ENCODE data around the gene TNIK.

DNA sequence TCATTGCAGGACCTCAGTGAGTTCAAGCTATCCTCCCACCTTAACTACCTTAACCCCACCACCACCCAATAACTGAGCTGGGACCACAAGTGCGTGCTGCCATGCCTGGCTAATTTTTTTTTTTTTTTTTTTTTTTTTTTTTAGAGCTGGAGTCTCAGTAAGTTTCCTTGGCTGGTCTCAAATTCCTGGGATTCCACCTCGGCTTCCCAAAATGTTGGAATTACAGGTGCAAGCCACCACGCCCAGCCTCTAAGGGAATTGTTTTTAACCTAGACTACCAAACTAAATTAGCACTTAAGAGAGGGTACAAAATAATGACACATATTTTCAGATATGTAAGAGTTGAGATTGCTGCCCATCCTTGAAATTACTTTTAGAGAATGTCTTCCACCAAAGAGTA, 4.3 kb upstream of the TNIK start:
- TF ChIP-seq, protein P1, sequence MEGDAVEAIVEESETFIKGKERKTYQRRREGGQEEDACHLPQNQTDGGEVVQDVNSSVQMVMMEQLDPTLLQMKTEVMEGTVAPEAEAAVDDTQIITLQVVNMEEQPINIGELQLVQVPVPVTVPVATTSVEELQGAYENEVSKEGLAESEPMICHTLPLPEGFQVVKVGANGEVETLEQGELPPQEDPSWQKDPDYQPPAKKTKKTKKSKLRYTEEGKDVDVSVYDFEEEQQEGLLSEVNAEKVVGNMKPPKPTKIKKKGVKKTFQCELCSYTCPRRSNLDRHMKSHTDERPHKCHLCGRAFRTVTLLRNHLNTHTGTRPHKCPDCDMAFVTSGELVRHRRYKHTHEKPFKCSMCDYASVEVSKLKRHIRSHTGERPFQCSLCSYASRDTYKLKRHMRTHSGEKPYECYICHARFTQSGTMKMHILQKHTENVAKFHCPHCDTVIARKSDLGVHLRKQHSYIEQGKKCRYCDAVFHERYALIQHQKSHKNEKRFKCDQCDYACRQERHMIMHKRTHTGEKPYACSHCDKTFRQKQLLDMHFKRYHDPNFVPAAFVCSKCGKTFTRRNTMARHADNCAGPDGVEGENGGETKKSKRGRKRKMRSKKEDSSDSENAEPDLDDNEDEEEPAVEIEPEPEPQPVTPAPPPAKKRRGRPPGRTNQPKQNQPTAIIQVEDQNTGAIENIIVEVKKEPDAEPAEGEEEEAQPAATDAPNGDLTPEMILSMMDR (IDR thresholded peaks at IDR 0.05; ENCODE audit: low read depth, low read length, poor library complexity, severe bottlenecking), result no peak
- TF ChIP-seq EZH2phosphoT487 (IDR thresholded peaks at IDR 0.05; ENCODE audit: borderline replicate concordance, low read length), result no peak

Measured in DOHH2 (cell line).